ENCODE measurements around the gene CLTCL1. TPM values are rescaled to one million over a fixed set of nuclear protein-coding genes. Genes with fewer than 3 reads are reported as not detected.

Gene CLTCL1
- total and polyA plus RNA-seq, 9 of the 15 experiments (the other 6 are each of a cell fraction or from before 2014, with no cell fraction given) = 1.1 to 11.7 (median 5.0) TPM

GRCh38 chr22:19176732-19177131, 114.8 kb downstream of the CLTCL1 start (continued):
- TF ChIP-seq, protein P1, sequence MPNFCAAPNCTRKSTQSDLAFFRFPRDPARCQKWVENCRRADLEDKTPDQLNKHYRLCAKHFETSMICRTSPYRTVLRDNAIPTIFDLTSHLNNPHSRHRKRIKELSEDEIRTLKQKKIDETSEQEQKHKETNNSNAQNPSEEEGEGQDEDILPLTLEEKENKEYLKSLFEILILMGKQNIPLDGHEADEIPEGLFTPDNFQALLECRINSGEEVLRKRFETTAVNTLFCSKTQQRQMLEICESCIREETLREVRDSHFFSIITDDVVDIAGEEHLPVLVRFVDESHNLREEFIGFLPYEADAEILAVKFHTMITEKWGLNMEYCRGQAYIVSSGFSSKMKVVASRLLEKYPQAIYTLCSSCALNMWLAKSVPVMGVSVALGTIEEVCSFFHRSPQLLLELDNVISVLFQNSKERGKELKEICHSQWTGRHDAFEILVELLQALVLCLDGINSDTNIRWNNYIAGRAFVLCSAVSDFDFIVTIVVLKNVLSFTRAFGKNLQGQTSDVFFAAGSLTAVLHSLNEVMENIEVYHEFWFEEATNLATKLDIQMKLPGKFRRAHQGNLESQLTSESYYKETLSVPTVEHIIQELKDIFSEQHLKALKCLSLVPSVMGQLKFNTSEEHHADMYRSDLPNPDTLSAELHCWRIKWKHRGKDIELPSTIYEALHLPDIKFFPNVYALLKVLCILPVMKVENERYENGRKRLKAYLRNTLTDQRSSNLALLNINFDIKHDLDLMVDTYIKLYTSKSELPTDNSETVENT (CRISPR knock-in tag; IDR thresholded peaks at IDR 0.05) = no peak
- TF ChIP-seq SP2 (IDR thresholded peaks at IDR 0.05; ENCODE audit: extremely low read depth, low read depth, low read length, poor library complexity, severe bottlenecking) (no peak), MTF1 (CRISPR knock-in tag; IDR thresholded peaks at IDR 0.05; ENCODE audit: borderline replicate concordance) (no peak), SAFB (IDR thresholded peaks at IDR 0.05; ENCODE audit: borderline replicate concordance, low read depth, low read length) (no peak), KDM5B (IDR thresholded peaks at IDR 0.05; ENCODE audit: insufficient replicate concordance, low read depth, low read length) (peak; percentile 40), ZNF699 (CRISPR knock-in tag; IDR thresholded peaks at IDR 0.05; ENCODE audit: insufficient replicate concordance) (no peak), MCM5 (IDR thresholded peaks at IDR 0.05; ENCODE audit: low read depth) (no peak), ZNF133 (CRISPR knock-in tag; IDR thresholded peaks at IDR 0.05) (no peak), KAT8 (IDR thresholded peaks at IDR 0.05; ENCODE audit: low read depth) (no peak), ZNF57 (CRISPR knock-in tag; IDR thresholded peaks at IDR 0.05) (0 out of 2 replicates have a peak, but pooled peaks have one; percentile 40), SIN3A (IDR thresholded peaks at IDR 0.05; ENCODE audit: borderline replicate concordance in 2 of 2, control insufficient read depth in 1 of 2, low read depth in 2 of 2, low read length in 2 of 2) (peak in 1 of 2 experiments; percentile 37; a peak in 1 of 4 replicates), ERF (CRISPR knock-in tag; IDR thresholded peaks at IDR 0.05) (peak; percentile 54; the same call in 1 of the 2 replicates), RUNX1 (IDR thresholded peaks at IDR 0.05; ENCODE audit: low read depth) (no peak), ZKSCAN1 (IDR thresholded peaks at IDR 0.05; ENCODE audit: low read depth, low read length) (no peak), GABPB2 (CRISPR knock-in tag; conservative IDR thresholded peaks at IDR 0.05) (peak; percentile 65; the same call in 1 of the 2 replicates), YY1 (IDR thresholded peaks at IDR 0.05; ENCODE audit: borderline replicate concordance in 1 of 3, control insufficient read depth in 1 of 3, extremely low read depth in 1 of 3, insufficient read depth in 3 of 3, insufficient read length in 1 of 3, insufficient replicate concordance in 2 of 3, low read depth in 1 of 3, low read length in 2 of 3) (peak in 1 of 3 experiments; percentile 9), FOXA1 (IDR thresholded peaks at IDR 0.05; ENCODE audit: borderline replicate concordance) (no peak), ELF4 (CRISPR knock-in tag; IDR thresholded peaks at IDR 0.05) (0 out of 2 replicates have a peak, but pooled peaks have one; percentile 64), POLR2AphosphoS2 (IDR thresholded peaks at IDR 0.05; ENCODE audit: low read length) (peak; percentile 16; the same call in 1 of the 2 replicates)
- TF ChIP-seq, protein P2, sequence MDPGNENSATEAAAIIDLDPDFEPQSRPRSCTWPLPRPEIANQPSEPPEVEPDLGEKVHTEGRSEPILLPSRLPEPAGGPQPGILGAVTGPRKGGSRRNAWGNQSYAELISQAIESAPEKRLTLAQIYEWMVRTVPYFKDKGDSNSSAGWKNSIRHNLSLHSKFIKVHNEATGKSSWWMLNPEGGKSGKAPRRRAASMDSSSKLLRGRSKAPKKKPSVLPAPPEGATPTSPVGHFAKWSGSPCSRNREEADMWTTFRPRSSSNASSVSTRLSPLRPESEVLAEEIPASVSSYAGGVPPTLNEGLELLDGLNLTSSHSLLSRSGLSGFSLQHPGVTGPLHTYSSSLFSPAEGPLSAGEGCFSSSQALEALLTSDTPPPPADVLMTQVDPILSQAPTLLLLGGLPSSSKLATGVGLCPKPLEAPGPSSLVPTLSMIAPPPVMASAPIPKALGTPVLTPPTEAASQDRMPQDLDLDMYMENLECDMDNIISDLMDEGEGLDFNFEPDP (CRISPR knock-in tag; IDR thresholded peaks at IDR 0.05) = peak; percentile 85
- TF ChIP-seq, protein P3, sequence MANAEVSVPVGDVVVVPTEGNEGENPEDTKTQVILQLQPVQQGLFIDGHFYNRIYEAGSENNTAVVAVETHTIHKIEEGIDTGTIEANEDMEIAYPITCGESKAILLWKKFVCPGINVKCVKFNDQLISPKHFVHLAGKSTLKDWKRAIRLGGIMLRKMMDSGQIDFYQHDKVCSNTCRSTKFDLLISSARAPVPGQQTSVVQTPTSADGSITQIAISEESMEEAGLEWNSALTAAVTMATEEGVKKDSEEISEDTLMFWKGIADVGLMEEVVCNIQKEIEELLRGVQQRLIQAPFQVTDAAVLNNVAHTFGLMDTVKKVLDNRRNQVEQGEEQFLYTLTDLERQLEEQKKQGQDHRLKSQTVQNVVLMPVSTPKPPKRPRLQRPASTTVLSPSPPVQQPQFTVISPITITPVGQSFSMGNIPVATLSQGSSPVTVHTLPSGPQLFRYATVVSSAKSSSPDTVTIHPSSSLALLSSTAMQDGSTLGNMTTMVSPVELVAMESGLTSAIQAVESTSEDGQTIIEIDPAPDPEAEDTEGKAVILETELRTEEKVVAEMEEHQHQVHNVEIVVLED (CRISPR knock-in tag; IDR thresholded peaks at IDR 0.05) = no peak
- TF ChIP-seq, protein P4, sequence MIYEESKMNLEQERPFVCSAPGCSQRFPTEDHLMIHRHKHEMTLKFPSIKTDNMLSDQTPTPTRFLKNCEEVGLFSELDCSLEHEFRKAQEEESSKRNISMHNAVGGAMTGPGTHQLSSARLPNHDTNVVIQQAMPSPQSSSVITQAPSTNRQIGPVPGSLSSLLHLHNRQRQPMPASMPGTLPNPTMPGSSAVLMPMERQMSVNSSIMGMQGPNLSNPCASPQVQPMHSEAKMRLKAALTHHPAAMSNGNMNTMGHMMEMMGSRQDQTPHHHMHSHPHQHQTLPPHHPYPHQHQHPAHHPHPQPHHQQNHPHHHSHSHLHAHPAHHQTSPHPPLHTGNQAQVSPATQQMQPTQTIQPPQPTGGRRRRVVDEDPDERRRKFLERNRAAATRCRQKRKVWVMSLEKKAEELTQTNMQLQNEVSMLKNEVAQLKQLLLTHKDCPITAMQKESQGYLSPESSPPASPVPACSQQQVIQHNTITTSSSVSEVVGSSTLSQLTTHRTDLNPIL (CRISPR knock-in tag; IDR thresholded peaks at IDR 0.05) = no peak
